Left cardiac atrium (tissue), 4 donors: Measurements from ENCODE around the gene PLCB2. TPM values are rescaled to one million over a fixed set of nuclear protein-coding genes. Genes with fewer than 3 reads are reported as not detected.

ENCODE experiments used
- ATAC-seq, 2 donors: fragments of 200-7000 bp; cut with Tn5 transposase; one replicate each; pipeline ENCODE4 v1.9.1; 2020; ENCODE audit warnings: mild to moderate bottlenecking in 2 of 2, moderate library complexity in 2 of 2
- DNase-seq: peaks from one replicate; pipeline ENCODE4 v3.0.0-alpha.2; 2020
- intact Hi-C, 2 donors: fragments of 100-400 bp; cut with DNase I; formaldehyde crosslinking; loops; one replicate each; pipeline versions ENCODE4 v1.14.1 to v1.15.1; 2022 to 2023
- total RNA-seq, 2 donors: library from RNA; stranded (reverse); fragmentation: NEBNext Ultra II Directional; extraction: Animal tissue kit (Norgen Biotek cat#: 25700); gene quantifications; one replicate each; pipeline ENCODE4 v1.2.1, GENCODE V29; 2021
- donor health status: DM: no; HTN: yes; CAD: no.
- donor health status: DM: no; HTN: yes; CAD: no; lungs with severe emphysema.
- donor health status: DM: yes; HTN: yes; CAD: no.
- donor health status: Dilated cardiomyopathy.

The PLCB2 gene
- total RNA-seq, 2 donors from 2014 or later = 8.4 to 13.5 TPM

DNA sequence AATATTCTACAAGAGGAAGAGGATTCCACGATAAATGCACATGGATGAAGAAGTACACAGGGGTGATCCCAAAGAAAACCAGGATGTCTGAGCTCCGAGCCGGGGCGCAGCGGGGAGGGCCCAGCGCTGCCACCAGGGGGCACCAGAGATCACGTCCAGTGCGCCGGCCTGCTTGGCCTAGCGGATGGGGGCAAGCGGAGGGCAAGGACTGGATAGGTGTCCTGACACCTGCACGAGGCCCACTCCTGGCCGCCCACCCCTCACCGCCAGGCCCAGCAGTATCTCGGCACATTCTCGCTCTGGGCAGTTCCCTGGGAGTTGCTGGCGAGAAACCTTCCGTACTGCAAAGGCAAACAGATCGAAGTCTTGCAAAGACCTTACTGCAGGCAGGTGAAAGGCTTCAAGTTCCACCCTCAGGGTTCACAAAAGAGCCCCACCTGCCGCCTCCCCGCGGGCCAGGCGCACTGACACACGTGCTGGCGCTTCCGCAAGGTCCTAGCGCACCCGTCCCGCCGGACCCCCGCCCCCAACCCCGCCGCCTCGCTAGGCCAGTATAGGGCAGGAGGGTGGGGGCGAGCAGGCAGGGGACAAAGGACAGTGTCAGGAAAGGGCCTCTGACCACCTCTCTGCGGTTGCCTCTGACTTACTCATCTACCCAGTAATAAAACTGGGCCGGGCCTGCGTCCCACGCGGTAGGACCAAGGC is 28.1 kb downstream of the PLCB2 start:
- ATAC-seq = peak; percentile 60 to 62
- DNase-seq = peak; percentile 77
- intact Hi-C loops = loop anchor here (2.0 to 5.0 kb wide), 2 partner anchors 31 to 143 kb away; no protein-coding TSS in a partner anchor

- no peak for ATAC-seq
- intact Hi-C loops = loop anchor here in 1 of 2 donors (2.0 to 5.0 kb wide), 2 partner anchors 33 to 144 kb away; no protein-coding TSS in a partner anchor
- DNase-seq = no peak
Observed at GRCh38 chr15:40278026-40278425, 29.7 kb downstream of the PLCB2 start.

GRCh38 chr15:40277471-40277870 is 30.3 kb downstream of the PLCB2 start:
- DNase-seq = no peak
- ATAC-seq = no peak
- intact Hi-C loops = loop anchor here in 1 of 2 donors (5.0 kb wide), 1 partner anchor 145 kb away; no protein-coding TSS in a partner anchor

DNA sequence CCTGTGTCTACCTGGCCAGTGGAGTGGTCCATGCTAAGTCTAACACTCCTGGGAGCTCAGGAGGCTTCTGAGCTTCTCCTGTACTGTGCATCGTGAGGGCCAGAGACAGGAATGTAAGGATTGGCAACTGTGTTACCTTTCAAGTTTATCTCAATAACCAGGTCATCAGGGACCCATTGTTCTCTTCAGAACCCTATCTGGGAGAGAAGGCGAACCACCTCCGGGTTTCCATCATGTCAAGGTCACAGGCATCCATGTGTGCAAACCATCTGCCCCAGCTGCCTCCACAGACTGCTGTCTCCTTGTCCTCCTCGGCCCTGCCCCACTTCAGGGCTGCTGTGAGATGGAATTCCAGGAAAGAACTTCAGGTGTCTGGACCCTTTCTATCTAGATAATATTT is 30.8 kb downstream of the PLCB2 start:
- no peak for ATAC-seq
- no peak for DNase-seq
- intact Hi-C loops = loop anchor here in 1 of 2 donors (5.0 kb wide), 1 partner anchor 145 kb away; no protein-coding TSS in a partner anchor

DNA sequence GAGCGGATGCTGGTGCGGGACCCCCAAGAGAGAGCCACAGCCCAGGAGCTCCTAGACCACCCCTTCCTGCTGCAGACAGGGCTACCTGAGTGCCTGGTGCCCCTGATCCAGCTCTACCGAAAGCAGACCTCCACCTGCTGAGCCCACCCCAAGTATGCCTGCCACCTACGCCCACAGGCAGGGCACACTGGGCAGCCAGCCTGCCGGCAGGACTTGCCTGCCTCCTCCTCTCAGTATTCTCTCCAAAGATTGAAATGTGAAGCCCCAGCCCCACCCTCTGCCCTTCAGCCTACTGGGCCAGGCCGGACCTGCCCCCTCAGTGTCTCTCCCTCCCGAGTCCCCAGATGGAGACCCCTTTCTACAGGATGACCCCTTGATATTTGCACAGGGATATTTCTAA is 31.8 kb downstream of the PLCB2 start:
- DNase-seq = no peak
- intact Hi-C loops = loop anchor here in 1 of 2 donors (5.0 kb wide), 1 partner anchor 146 kb away; no protein-coding TSS in a partner anchor

DNA sequence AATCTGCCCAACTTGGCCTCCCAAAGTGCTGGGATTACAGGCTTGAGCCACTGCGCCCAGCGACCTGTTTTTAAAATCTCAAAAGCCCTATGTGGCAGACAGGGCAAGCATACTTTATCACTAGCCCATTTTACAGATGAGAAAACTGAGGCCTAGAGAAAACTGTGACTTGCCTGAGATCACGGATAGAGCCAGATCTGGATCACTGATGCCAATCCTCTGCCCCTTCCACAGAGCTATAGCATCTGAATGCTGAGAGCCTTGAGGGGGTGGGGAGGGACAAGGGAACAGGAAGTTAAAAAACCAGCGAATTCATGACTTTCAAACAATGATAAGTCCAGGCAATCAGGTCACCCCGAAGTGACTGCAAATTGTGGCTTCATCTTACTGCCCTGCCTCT is 32.2 kb downstream of the PLCB2 start:
- intact Hi-C loops = loop anchor here in 1 of 2 donors (5.0 kb wide), 1 partner anchor 147 kb away; no protein-coding TSS in a partner anchor
- ATAC-seq (no peak), DNase-seq (no peak)

More for the DNA sequence above, 31.8 kb downstream of the PLCB2 start:
- ATAC-seq = no peak

DNA sequence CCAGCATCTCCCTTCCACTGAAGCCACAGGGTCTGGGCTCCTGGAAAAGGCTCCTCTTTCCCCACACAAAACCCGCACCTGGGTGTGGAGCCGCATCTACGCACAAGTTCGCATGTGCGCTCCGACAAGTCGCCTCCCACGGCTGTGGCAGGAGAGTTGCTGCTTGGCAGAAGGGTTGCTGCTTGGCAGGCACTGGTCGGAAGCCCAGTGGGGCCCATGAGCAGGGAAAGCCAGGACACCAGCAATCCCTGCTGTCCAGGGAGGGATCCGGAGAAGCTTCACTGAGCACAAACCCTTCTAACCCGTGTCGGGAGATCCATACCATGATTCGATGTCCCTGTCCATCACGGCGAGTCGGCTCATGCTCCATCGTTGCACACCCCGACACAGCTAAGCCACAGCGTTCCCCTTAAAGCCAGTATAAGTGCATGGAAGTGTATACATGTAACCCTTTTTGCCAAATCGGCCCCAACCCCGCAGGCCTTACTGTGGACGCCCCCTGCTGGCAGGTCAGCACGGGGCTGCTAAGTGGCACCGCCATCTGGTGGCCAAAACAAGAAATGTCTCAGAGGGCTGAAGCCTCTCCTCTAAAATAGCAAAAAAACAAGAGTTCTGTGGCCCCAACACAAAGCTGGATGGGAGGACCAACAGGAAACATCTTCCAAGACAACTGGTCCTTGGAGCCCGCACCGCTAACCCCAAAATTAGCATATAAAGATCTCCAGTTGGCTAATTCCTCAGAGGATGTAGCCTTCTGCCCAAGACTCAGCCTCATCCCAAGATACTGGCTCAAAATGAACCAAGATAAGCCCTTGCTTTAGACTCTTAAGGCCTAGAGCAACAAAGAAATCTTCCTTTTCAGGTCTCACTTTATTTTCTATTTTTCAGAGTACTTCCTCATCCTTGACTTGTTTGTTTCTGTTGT is 33.1 kb downstream of the PLCB2 start:
- intact Hi-C loops = loop anchor here (1.0 to 5.0 kb wide), 5 partner anchors 52 to 229 kb away; no protein-coding TSS in a partner anchor
- peak; percentile 36 to 46 for ATAC-seq
- peak; percentile 81 for DNase-seq

GRCh38 chr15:40273428-40273827 is 34.3 kb downstream of the PLCB2 start:
- intact Hi-C loops = loop anchor here in 1 of 2 donors (5.0 kb wide), 2 partner anchors 51 to 226 kb away; no protein-coding TSS in a partner anchor
- DNase-seq = no peak

GRCh38 chr15:40272485-40273056 is 35.2 kb downstream of the PLCB2 start:
- ATAC-seq = peak in 1 of 2 donors; percentile 24
- no peak for DNase-seq
- intact Hi-C loops = loop anchor here in 1 of 2 donors (5.0 kb wide), 2 partner anchors 50 to 225 kb away; no protein-coding TSS in a partner anchor

More at GRCh38 chr15:40273428-40273827, 34.3 kb downstream of the PLCB2 start:
- no peak for ATAC-seq

- intact Hi-C loops = loop anchor here in 1 of 2 donors (5.0 kb wide), 2 partner anchors 50 to 225 kb away; no protein-coding TSS in a partner anchor
- DNase-seq (no peak), ATAC-seq (no peak)
Observed at GRCh38 chr15:40271685-40272484, 35.9 kb downstream of the PLCB2 start.

GRCh38 chr15:40270246-40270995 is 37.3 kb downstream of the PLCB2 start:
- intact Hi-C loops = loop anchor here in 1 of 2 donors (5.0 kb wide), 2 partner anchors 48 to 223 kb away; no protein-coding TSS in a partner anchor

GRCh38 chr15:40269604-40270003 is 38.1 kb downstream of the PLCB2 start:
- intact Hi-C loops = loop anchor here (5.0 to 10.0 kb wide), 3 partner anchors 47 to 222 kb away; no protein-coding TSS in a partner anchor
- no peak for DNase-seq
- ATAC-seq = no peak

More at GRCh38 chr15:40270246-40270995, 37.3 kb downstream of the PLCB2 start:
- DNase-seq (no peak), ATAC-seq (no peak)

GRCh38 chr15:40267670-40268069 is 40.1 kb downstream of the PLCB2 start:
- ATAC-seq (no peak), DNase-seq (no peak)
- intact Hi-C loops = loop anchor here in 1 of 2 donors (10.0 kb wide), 1 partner anchor 153 kb away; no protein-coding TSS in a partner anchor

DNA sequence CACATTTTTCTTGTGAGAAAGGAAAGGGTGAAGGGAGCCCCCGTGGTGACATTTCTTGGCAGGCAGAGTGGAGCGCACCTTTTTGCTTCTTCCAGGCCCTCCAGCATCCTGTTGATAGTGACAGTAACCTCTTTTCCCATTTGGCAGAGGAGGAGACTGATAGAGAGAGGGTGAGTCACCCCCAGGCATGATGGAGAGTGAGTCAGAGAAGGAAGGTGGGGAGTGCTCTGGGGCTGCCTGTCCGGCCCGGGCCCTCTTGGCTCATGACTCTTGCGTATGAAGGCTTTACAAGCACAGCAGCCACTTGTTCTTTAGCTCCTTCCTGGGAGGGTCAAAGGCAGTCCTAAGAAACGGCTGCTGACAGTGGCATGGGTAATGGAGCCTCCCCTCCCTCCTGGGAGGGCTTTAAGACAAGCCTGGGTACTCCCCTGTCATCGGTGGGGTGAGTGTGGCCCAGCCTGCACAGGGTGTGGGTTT is 40.9 kb downstream of the PLCB2 start:
- DNase-seq (no peak), ATAC-seq (peak; percentile 60 to 98)
- intact Hi-C loops = loop anchor here in 1 of 2 donors (10.0 kb wide), 1 partner anchor 152 kb away; no protein-coding TSS in a partner anchor

GRCh38 chr15:40265875-40266274 is 41.9 kb downstream of the PLCB2 start:
- intact Hi-C loops = loop anchor here in 1 of 2 donors (10.0 kb wide), 1 partner anchor 151 kb away; no protein-coding TSS in a partner anchor
- ATAC-seq (no peak), DNase-seq (no peak)

GRCh38 chr15:40265355-40265754 is 42.4 kb downstream of the PLCB2 start:
- intact Hi-C loops = loop anchor here in 1 of 2 donors (10.0 kb wide), 1 partner anchor 151 kb away; no protein-coding TSS in a partner anchor
- no peak for ATAC-seq
- DNase-seq = no peak
